PC-9 (cell line): Measurements from ENCODE around the gene EPS15. TPM values are rescaled to one million over a fixed set of nuclear protein-coding genes. Genes with fewer than 3 reads are reported as not detected.

ENCODE experiments used
- BruUV-seq: library from RNA; stranded (reverse); fragments of 400-500 nt; replicated peaks from 2 replicates; lab custom pipeline; 2021; lab: Mats Ljungman, UMichigan
- CTCF ChIA-PET: fragments of 300-600 bp; sonication (Branson Sonifier 250); formaldehyde crosslinking; loops from one replicate; lab custom pipeline; 2022; ENCODE audit warnings: antibody characterized with exemption; lab: Charles Lee
- POLR2A ChIA-PET: fragments of 300-600 bp; sonication (Branson Sonifier 250); formaldehyde crosslinking; loops from one replicate; lab custom pipeline; 2022; ENCODE audit warnings: antibody characterized with exemption; ENCODE audit not compliant: unreplicated experiment; lab: Charles Lee
- DNase-seq, 2 experiments: peaks; one replicate each; pipeline versions ENCODE4 v3.0.0 to v3.0.0-alpha.2; 2015 to 2022; ENCODE audit warnings: mixed read lengths in 1 of 2
- H2AFZ ChIP-seq: fragments of 200-600 bp; sonication (generic); 2 replicates; pipeline ENCODE4 v1.8.1; 2017; ENCODE audit warnings: antibody characterized with exemption
- H3F3A ChIP-seq: fragments of 200-600 bp; sonication (generic); 2 replicates; pipeline ENCODE4 v1.8.1; 2017; ENCODE audit warnings: antibody characterized with exemption, mild to moderate bottlenecking, low read depth; ENCODE audit not compliant: insufficient read depth
- H3K27ac ChIP-seq: fragments of 200-600 bp; sonication (generic); 2 replicates; pipeline ENCODE4 v1.6.1; 2016; ENCODE audit warnings: mixed run types
- H3K27me3 ChIP-seq: fragments of 200-600 bp; sonication (generic); 2 replicates; pipeline ENCODE4 v1.6.1; 2016; ENCODE audit warnings: low read depth, mixed run types; ENCODE audit not compliant: insufficient read depth
- H3K36me3 ChIP-seq: fragments of 200-600 bp; sonication (generic); 2 replicates; pipeline ENCODE4 v1.6.1; 2016; ENCODE audit warnings: low read depth, mixed run types
- H3K4me1 ChIP-seq: fragments of 200-600 bp; sonication (generic); replicated peaks from 2 replicates; pipeline ENCODE4 v1.6.1; 2016; ENCODE audit warnings: mixed run types; ENCODE audit not compliant: insufficient read depth
- H3K4me2 ChIP-seq: fragments of 200-600 bp; sonication (generic); 2 replicates; pipeline ENCODE4 v1.6.1; 2017; ENCODE audit warnings: mixed run types
- H3K4me3 ChIP-seq: fragments of 200-600 bp; sonication (generic); 2 replicates; pipeline ENCODE4 v1.6.1; 2016; ENCODE audit warnings: mixed run types
- H3K79me2 ChIP-seq: fragments of 200-600 bp; sonication (generic); 2 replicates; pipeline ENCODE4 v1.6.1; 2017; ENCODE audit warnings: low read depth, mixed run types
- H3K9me2 ChIP-seq: fragments of 200-600 bp; sonication (generic); 2 replicates; pipeline ENCODE4 v1.8.1; 2017; ENCODE audit warnings: mild to moderate bottlenecking; ENCODE audit not compliant: insufficient read depth
- H3K9me3 ChIP-seq: fragments of 200-600 bp; sonication (generic); 2 replicates; pipeline ENCODE4 v1.8.1; 2016; ENCODE audit warnings: low read depth; ENCODE audit not compliant: insufficient read depth
- H4K20me1 ChIP-seq: fragments of 200-600 bp; sonication (generic); 2 replicates; pipeline ENCODE4 v1.8.1; 2017; ENCODE audit not compliant: insufficient read depth
- CTCF ChIP-seq: fragments of 200-600 bp; sonication (generic); conservative IDR thresholded peaks from 2 replicates; pipeline ENCODE4 v1.6.1; 2017; ENCODE audit warnings: mixed run types, antibody characterized with exemption, mild to moderate bottlenecking, moderate library complexity
- EZH2 ChIP-seq: fragments of 200-600 bp; sonication (generic); IDR thresholded peaks from 2 replicates; pipeline ENCODE4 v1.8.0; 2017; ENCODE audit warnings: antibody characterized with exemption, low read depth
- intact Hi-C: fragments of 100-400 bp; cut with micrococcal nuclease; formaldehyde crosslinking; loops from one replicate; pipeline ENCODE4 v1.10.0; 2022; ENCODE audit not compliant: unreplicated experiment
- total RNA-seq: library from RNA; stranded (reverse); gene quantifications from 2 replicates; pipeline ENCODE4 v1.2.3, GENCODE V29; 2021

The EPS15 gene
- total RNA-seq, 1 experiment from 2014 or later: 60.1 TPM

- no peak overlapping the region for H2AFZ ChIP-seq
- POLR2A ChIA-PET: no interaction called here
- H3F3A ChIP-seq: peaks cover 20% of the 10 kb centered on the region; the same call in 1 of the 2 replicates
- no peak for TF ChIP-seq CTCF
- no peak for TF ChIP-seq EZH2
- H3K79me2 ChIP-seq: no peaks in the 10 kb centered on the region
- no peak overlapping the region for H3K27ac ChIP-seq
- no peaks in the 10 kb centered on the region for H3K36me3 ChIP-seq
- no peaks in the 10 kb centered on the region for H3K9me3 ChIP-seq
- BruUV-seq: no TSS peak
- intact Hi-C loops: no loop called here
- H3K9me2 ChIP-seq: no peaks in the 10 kb centered on the region
- CTCF ChIA-PET: interaction anchor here (0.8 kb wide), 1 partner anchor 575 kb away, joined by 3 read pairs; no protein-coding TSS in a partner anchor
- no peaks in the 10 kb centered on the region for H3K27me3 ChIP-seq
- H3K4me2 ChIP-seq: no peak overlapping the region
- DNase-seq: no peak
- H4K20me1 ChIP-seq: no peaks in the 10 kb centered on the region
- H3K4me1 ChIP-seq: peaks cover 14% of the 10 kb centered on the region; the same call in 1 of the 2 replicates
- H3K4me3 ChIP-seq: no peak overlapping the region
Observed at GRCh38 chr1:51349862-51350261, 169.2 kb downstream of the EPS15 start.

GRCh38 chr1:51348147-51348527 lies 170.9 kb downstream of the EPS15 start:
- H3K4me3 ChIP-seq: no peak overlapping the region
- H3F3A ChIP-seq: peaks cover 22% of the 10 kb centered on the region; the same call in 1 of the 2 replicates
- H3K9me2 ChIP-seq: no peaks in the 10 kb centered on the region
- no peak overlapping the region for H2AFZ ChIP-seq
- no peak overlapping the region for H3K27ac ChIP-seq
- intact Hi-C loops: no loop called here
- TF ChIP-seq EZH2 (no peak), CTCF (no peak)
- H3K27me3 ChIP-seq: no peaks in the 10 kb centered on the region
- CTCF ChIA-PET: no interaction called here
- POLR2A ChIA-PET: no interaction called here
- no peaks in the 10 kb centered on the region for H3K36me3 ChIP-seq
- no peak overlapping the region for H3K4me2 ChIP-seq
- H4K20me1 ChIP-seq: no peaks in the 10 kb centered on the region
- H3K79me2 ChIP-seq: no peaks in the 10 kb centered on the region
- no peaks in the 10 kb centered on the region for H3K9me3 ChIP-seq
- BruUV-seq: no TSS peak
- peaks cover 14% of the 10 kb centered on the region; the same call in 1 of the 2 replicates for H3K4me1 ChIP-seq
- DNase-seq: no peak

- ChIA-PET POLR2A (interaction anchor here (0.6 kb wide), 1 partner anchor 37 kb away, joined by 4 read pairs; no protein-coding TSS in a partner anchor), CTCF (no interaction called here)
- H3K4me3 ChIP-seq: no peak overlapping the region
- H3K27ac ChIP-seq: no peak overlapping the region
- H2AFZ ChIP-seq: no peak overlapping the region
- no peaks in the 10 kb centered on the region for H3K36me3 ChIP-seq
- no peaks in the 10 kb centered on the region for H4K20me1 ChIP-seq
- intact Hi-C loops: no loop called here
- peaks cover 14% of the 10 kb centered on the region; the same call in 1 of the 2 replicates for H3K4me1 ChIP-seq
- H3F3A ChIP-seq: peaks cover 24% of the 10 kb centered on the region; the same call in 1 of the 2 replicates
- H3K9me2 ChIP-seq: no peaks in the 10 kb centered on the region
- H3K27me3 ChIP-seq: no peaks in the 10 kb centered on the region
- DNase-seq: no peak
- no TSS peak for BruUV-seq
- H3K4me2 ChIP-seq: no peak overlapping the region
- no peaks in the 10 kb centered on the region for H3K79me2 ChIP-seq
- H3K9me3 ChIP-seq: no peaks in the 10 kb centered on the region
- TF ChIP-seq EZH2 (no peak), CTCF (no peak)
Observed at GRCh38 chr1:51347398-51348146, 171.5 kb downstream of the EPS15 start.
